CD4-positive, alpha-beta T cell (primary cell): ENCODE results near the gene ZNF385B. TPM values are rescaled to one million over a fixed set of nuclear protein-coding genes. Genes with fewer than 3 reads are reported as not detected.

Experiments used
- ATAC-seq: fragments of 200-7000 bp; cut with Tn5 transposase; one replicate; pipeline ENCODE4 v1.10.0; 2022; ENCODE audit warnings: mild to moderate bottlenecking; ENCODE audit not compliant: poor library complexity
- CTCF ChIA-PET: fragments of 350-600 bp; sonication (Branson Sonifier 250); formaldehyde crosslinking; loops from one replicate; lab custom pipeline; 2021; ENCODE audit warnings: antibody characterized with exemption, inconsistent platforms; lab: Charles Lee
- POLR2A ChIA-PET: fragments of 350-600 bp; sonication (Branson Sonifier 250); formaldehyde crosslinking; loops from one replicate; lab custom pipeline; 2021; ENCODE audit warnings: antibody characterized with exemption, inconsistent platforms; lab: Charles Lee
- DNase-seq, 14 experiments: peaks; one replicate each; pipeline ENCODE4 v3.0.0-alpha.2; 2013 to 2020; ENCODE audit warnings: mixed read lengths in 2 of 14
- H3K27ac ChIP-seq, 2 donors: one replicate each; pipeline versions ENCODE4 v1.5.1 to v1.7.0; 2013; ENCODE audit warnings: low read length in 2 of 2, low read depth in 1 of 2, mild to moderate bottlenecking in 1 of 2
- H3K27me3 ChIP-seq, 2 experiments: 1 replicate in 1 of 2; 2 replicates in 1 of 2; pipeline versions ENCODE4 v1.6.1 to v1.7.0; 2013; ENCODE audit warnings: low read length in 2 of 2, control low read depth in 1 of 2, mild to moderate bottlenecking in 1 of 2, moderate library complexity in 1 of 2; ENCODE audit not compliant: insufficient read depth in 2 of 2, control insufficient read depth in 1 of 2
- H3K36me3 ChIP-seq: one replicate; pipeline ENCODE4 v1.6.1; 2013; ENCODE audit warnings: low read length, control low read depth; ENCODE audit not compliant: insufficient read depth
- H3K4me1 ChIP-seq: one replicate; pipeline ENCODE4 v1.6.1; 2013; ENCODE audit warnings: low read length, control low read depth; ENCODE audit not compliant: insufficient read depth
- H3K4me3 ChIP-seq: one replicate; pipeline ENCODE4 v1.5.1; 2013; ENCODE audit warnings: mild to moderate bottlenecking, low read length, moderate library complexity
- H3K9me3 ChIP-seq, 2 experiments: 1 replicate in 1 of 2; 2 replicates in 1 of 2; pipeline versions ENCODE4 v1.6.1 to v1.7.0; 2013; ENCODE audit warnings: low read length in 2 of 2, mild to moderate bottlenecking in 2 of 2, control low read depth in 1 of 2, moderate library complexity in 1 of 2; ENCODE audit not compliant: control insufficient read depth in 1 of 2, insufficient read depth in 1 of 2
- H3K27ac Mint-ChIP-seq: one replicate; pipeline ENCODE4 v1.8.0; 2020; ENCODE audit warnings: mixed read lengths
- H3K27me3 Mint-ChIP-seq: one replicate; pipeline ENCODE4 v1.8.0; 2021; ENCODE audit warnings: mixed read lengths
- H3K36me3 Mint-ChIP-seq: one replicate; pipeline ENCODE4 v1.8.0; 2021; ENCODE audit warnings: low read depth, mixed read lengths
- H3K4me1 Mint-ChIP-seq: one replicate; pipeline ENCODE4 v1.8.0; 2021; ENCODE audit warnings: low read depth, mixed read lengths
- H3K4me3 Mint-ChIP-seq: one replicate; pipeline ENCODE4 v1.8.0; 2020; ENCODE audit warnings: mild to moderate bottlenecking, mixed read lengths
- H3K9me3 Mint-ChIP-seq: one replicate; pipeline ENCODE4 v1.8.0; 2020; ENCODE audit warnings: mixed read lengths
- intact Hi-C, 2 experiments: fragments of 100-400 bp; cut with DNase I in 1 of 2; cut with micrococcal nuclease in 1 of 2; formaldehyde crosslinking; loops; one replicate each; pipeline versions ENCODE4 v1.15.1 to v1.9.0; 2023 to 2025; cut with DNase I, micrococcal nuclease
- total RNA-seq, 174 experiments: library from RNA in 2 of 174; stranded (reverse) in 2 of 174; gene quantifications; one replicate each; pipeline ENCODE4 v1.2.3 and lab custom pipeline; 2021 to 2026
- TF ChIP-seq, protein P1 (sequence below): fragments of 200-600 bp; IDR thresholded peaks from one replicate; pipeline ENCODE4 v1.8.0; 2022; ENCODE audit warnings: antibody characterized with exemption, mild to moderate bottlenecking

ZNF385B gene
- total RNA-seq, 2 experiments from 2014 or later: not detected

DNA sequence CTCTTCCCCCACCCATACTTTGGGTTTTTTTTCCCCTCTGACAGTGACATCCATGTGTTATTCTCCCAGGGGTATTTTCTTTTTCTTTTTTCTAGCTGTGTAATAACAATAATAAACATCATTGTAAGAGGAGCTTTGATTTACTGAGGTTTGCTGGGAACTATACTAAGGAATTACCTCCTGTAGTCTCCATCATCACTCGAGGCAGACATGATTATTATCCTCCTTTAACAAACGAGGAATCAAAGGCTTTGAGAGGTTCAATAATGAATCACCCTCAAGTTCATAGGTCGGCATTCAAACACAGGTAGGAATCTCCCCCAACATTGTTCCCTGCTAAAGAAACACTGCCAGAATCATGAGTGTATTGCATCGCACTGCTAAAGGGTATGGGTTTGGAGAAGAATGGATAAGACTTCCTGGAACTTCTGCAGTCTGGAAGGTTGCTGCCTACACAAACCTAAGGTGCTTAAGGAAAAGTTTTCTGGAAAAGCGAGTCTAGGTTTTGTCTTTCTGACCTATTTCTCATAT, 336.5 kb downstream of the ZNF385B start:
- CTCF ChIA-PET: interaction anchor here (0.5 kb wide), 1 partner anchor 49 kb away, joined by 3 read pairs; no protein-coding TSS in a partner anchor
- no peak overlapping the region for H3K27ac Mint-ChIP-seq
- no peaks in the 10 kb centered on the region for H3K9me3 Mint-ChIP-seq
- H3K4me1 ChIP-seq: no peaks in the 10 kb centered on the region
- H3K4me1 Mint-ChIP-seq: no peaks in the 10 kb centered on the region
- H3K27ac ChIP-seq: no peak overlapping the region
- H3K9me3 ChIP-seq: peaks cover 0 to 5% of the 10 kb centered on the region in 2 experiments
- H3K4me3 ChIP-seq: no peak overlapping the region
- ATAC-seq (no peak), DNase-seq (no peak)
- POLR2A ChIA-PET: no interaction called here
- TF ChIP-seq, protein P1, sequence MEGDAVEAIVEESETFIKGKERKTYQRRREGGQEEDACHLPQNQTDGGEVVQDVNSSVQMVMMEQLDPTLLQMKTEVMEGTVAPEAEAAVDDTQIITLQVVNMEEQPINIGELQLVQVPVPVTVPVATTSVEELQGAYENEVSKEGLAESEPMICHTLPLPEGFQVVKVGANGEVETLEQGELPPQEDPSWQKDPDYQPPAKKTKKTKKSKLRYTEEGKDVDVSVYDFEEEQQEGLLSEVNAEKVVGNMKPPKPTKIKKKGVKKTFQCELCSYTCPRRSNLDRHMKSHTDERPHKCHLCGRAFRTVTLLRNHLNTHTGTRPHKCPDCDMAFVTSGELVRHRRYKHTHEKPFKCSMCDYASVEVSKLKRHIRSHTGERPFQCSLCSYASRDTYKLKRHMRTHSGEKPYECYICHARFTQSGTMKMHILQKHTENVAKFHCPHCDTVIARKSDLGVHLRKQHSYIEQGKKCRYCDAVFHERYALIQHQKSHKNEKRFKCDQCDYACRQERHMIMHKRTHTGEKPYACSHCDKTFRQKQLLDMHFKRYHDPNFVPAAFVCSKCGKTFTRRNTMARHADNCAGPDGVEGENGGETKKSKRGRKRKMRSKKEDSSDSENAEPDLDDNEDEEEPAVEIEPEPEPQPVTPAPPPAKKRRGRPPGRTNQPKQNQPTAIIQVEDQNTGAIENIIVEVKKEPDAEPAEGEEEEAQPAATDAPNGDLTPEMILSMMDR: no peak
- H3K27me3 ChIP-seq: no peaks in the 10 kb centered on the region
- no peaks in the 10 kb centered on the region for H3K36me3 ChIP-seq
- intact Hi-C loops: no loop called here
- H3K27me3 Mint-ChIP-seq: peaks cover 4% of the 10 kb centered on the region
- H3K4me3 Mint-ChIP-seq: no peak overlapping the region
- H3K36me3 Mint-ChIP-seq: no peaks in the 10 kb centered on the region

DNA sequence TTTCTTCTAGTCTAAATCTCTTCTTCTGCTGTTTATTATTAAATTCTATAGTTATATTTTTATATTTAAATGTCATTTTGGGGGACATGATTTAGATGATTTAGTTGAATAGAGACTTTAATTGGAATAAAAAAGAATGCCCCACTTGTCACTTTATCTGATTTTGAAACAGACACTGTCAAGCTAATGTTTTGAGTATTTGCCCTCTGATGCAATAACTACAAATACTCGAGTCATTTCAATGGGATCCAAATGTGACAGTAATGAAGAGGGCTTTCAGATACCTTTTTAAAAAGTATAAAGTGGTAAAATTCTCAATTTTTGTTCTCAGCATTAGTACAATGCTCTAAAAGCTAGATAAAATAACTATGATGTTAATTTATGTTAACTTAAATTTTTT, 339.5 kb downstream of the ZNF385B start:
- Mint-ChIP-seq H3K36me3 (no peaks in the 10 kb centered on the region), H3K27me3 (peaks cover 4% of the 10 kb centered on the region), H3K27ac (no peak overlapping the region), H3K4me1 (no peaks in the 10 kb centered on the region), H3K9me3 (no peaks in the 10 kb centered on the region), H3K4me3 (no peak overlapping the region)
- DNase-seq: no peak
- Histone ChIP-seq H3K36me3 (no peaks in the 10 kb centered on the region), H3K4me3 (no peak overlapping the region), H3K27me3 (no peaks in the 10 kb centered on the region), H3K27ac (no peak overlapping the region), H3K9me3 (peaks cover 0 to 5% of the 10 kb centered on the region in 2 experiments), H3K4me1 (no peaks in the 10 kb centered on the region)
- TF ChIP-seq, protein P1: no peak
- no peak for ATAC-seq
- ChIA-PET CTCF (no interaction called here), POLR2A (no interaction called here)
- intact Hi-C loops: no loop called here

DNA sequence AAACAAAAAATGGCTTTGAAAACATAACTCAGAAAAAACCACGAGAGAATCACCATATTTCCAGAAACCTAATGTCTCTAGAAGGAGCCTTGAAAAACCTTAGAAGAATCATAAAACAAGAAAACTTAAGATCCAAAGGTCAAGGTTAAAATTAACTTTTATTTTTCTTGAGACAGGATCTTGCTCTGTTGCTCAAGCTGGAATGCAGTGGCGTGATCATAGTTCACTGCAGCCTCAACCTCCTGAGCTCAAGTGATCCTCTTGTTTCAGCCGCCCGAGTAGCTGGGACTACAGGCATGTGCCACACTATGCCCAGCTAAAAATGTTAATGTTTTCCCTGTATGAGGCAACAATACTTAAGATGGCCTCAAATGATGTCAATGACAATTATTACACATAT, 342.6 kb downstream of the ZNF385B start:
- no peak overlapping the region for H3K4me3 ChIP-seq
- TF ChIP-seq, protein P1: no peak
- Mint-ChIP-seq H3K4me1 (no peaks in the 10 kb centered on the region), H3K27ac (no peak overlapping the region), H3K27me3 (peaks cover 4% of the 10 kb centered on the region), H3K9me3 (no peaks in the 10 kb centered on the region), H3K4me3 (no peak overlapping the region), H3K36me3 (no peaks in the 10 kb centered on the region)
- DNase-seq (no peak), ATAC-seq (no peak)
- POLR2A ChIA-PET: no interaction called here
- H3K4me1 ChIP-seq: no peaks in the 10 kb centered on the region
- no peaks in the 10 kb centered on the region for H3K36me3 ChIP-seq
- CTCF ChIA-PET: no interaction called here
- no peaks in the 10 kb centered on the region for H3K27me3 ChIP-seq
- H3K27ac ChIP-seq: no peak overlapping the region
- no peaks in the 10 kb centered on the region for H3K9me3 ChIP-seq
- intact Hi-C loops: no loop called here
